Embryonic facial prominence (tissue), 1 donor: ENCODE measurements around the gene IGSF3.
"Not testable (repeated sequence)": the region's sequence is repeated elsewhere in the genome, so short reads cannot be mapped to it uniquely, and the experiment has no call there.

Experiments used
- DNase-seq: peaks from one replicate; pipeline ENCODE4 v3.0.0-alpha.2; 2016; ENCODE audit errors: extremely low spot score

The IGSF3 gene

GRCh38 chr1:116631996-116632925, 35.3 kb downstream of the IGSF3 start:
- DNase-seq, result not testable (repeated sequence)

DNA sequence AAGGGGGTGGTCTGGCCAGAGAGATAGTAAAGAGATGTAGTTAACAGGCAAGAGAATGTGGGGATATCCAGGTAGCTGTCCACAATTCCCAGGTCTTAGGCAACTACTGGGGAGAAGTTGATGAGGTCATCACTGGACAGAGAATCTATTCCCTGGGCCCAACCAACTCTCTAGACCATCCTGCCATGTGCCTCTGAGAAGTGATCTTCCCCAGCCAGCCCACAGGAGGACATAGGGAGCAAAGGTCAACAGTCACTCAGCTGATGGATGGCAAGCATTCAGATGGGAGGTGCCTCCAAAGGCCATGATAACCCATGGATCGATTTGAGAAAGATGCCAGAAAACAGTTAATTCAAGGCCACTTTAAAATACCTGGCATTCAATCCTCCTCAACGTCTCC, 36.0 kb downstream of the IGSF3 start:
- not testable (repeated sequence) for DNase-seq

DNA sequence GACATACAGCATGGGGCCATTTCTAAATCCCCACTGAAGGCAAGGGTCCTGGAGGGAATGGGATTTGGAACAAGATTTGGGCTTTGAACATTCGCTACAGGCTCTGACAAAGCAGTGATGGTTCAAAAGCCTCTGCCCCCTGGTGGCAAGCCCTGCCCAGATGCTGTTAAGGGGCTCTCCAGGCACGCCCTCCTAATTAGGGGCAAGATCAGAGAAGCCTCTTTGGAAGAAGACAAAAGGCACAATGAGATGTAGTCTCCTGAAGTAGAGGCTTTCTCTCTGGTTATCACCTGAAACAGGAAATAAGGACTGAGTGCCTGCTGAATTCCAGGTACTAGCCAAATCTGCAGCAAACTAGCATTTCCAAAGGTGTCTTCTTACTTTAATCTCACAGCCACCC, 37.5 kb downstream of the IGSF3 start:
- DNase-seq, result not testable (repeated sequence)

GRCh38 chr1:116629441-116629840, 38.1 kb downstream of the IGSF3 start:
- not testable (repeated sequence) for DNase-seq

GRCh38 chr1:116628448-116628847, 39.1 kb downstream of the IGSF3 start:
- DNase-seq, result no peak

- DNase-seq, result not testable (repeated sequence)
Observed at GRCh38 chr1:116627357-116627756, 40.2 kb downstream of the IGSF3 start.

GRCh38 chr1:116626915-116627314, 40.6 kb downstream of the IGSF3 start:
- DNase-seq, result not testable (repeated sequence)

- DNase-seq, result not testable (repeated sequence)
Observed at GRCh38 chr1:116625155-116625554, 42.4 kb downstream of the IGSF3 start.

DNA sequence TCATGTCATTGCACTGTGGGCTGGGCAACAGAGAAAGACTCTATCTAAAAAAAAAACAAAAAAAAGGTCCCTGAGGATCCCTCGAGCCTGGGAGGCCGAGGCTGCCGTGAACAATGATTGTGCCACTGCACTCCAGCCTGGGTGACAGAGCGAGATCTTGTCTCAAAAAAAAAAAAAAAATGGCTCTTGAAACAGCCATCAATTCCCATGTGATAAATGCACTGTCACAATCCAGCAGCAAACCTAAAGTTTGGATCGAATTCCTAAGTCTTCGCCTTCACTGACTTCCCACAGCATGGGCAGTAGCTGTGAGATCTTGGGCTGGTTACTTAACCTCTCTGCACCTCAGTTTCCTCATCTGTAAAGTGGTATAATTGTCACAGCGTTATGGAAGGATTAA, 43.5 kb downstream of the IGSF3 start:
- DNase-seq, result no peak

DNA sequence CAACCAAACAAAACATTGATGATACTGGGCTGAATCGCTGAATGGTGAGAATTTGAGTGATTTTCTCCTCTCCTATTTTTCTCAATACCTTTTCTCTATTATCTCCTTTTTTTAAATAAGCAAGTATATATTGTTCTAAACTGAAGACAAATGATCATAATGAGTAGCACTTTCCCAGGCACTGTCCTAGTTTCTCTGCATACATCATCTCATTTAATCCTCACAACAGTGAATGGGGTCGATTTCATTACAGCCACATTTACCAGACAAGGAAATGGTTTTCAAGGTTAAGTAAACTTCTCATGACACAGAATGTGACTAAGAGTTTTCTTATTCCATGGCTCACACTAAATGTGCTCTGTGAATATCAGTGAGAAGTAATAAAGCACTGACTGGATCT, 45.0 kb downstream of the IGSF3 start:
- not testable (repeated sequence) for DNase-seq

GRCh38 chr1:116621756-116622155, 45.8 kb downstream of the IGSF3 start:
- DNase-seq, result not testable (repeated sequence)

GRCh38 chr1:116620392-116620791, 47.1 kb downstream of the IGSF3 start:
- not testable (repeated sequence) for DNase-seq

DNA sequence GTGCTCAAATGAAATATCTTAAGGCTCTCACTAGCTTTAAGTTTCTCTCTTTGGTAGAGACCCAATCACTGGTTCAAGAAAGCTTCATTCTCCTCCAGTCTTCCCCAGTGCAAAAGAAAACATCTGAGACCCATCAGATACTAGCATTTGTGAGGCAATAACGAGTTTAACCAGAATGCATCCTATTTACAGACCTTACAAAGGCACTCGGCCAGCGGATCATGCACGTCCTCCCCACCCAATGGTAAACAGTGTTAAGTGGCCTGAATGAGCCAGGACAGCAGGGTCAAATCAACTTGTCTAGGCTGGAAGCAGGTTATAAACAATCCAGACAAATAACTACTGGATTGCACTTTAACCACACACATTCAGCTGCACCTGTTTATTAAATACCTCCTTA, 48.4 kb downstream of the IGSF3 start:
- DNase-seq, result not testable (repeated sequence)

DNA sequence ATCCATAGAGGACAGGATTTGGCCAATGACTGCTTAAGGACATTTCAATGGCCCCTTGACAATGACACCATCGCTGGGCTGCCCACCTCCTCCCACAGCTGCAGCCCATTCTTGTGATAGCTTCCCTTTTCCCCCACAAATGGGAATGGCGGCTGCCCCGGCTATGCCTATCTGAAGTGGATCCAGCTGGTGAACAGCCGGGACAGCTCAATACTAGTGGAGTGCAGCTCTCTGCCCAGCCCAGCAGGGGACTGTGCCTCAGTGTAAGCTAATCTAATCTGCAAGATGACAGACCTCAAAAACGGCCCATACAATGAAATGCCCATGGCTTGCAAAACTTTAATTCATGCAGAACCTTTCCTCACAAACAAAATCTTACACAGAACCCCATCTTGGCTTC, 49.7 kb downstream of the IGSF3 start:
- DNase-seq, result not testable (repeated sequence)

DNA sequence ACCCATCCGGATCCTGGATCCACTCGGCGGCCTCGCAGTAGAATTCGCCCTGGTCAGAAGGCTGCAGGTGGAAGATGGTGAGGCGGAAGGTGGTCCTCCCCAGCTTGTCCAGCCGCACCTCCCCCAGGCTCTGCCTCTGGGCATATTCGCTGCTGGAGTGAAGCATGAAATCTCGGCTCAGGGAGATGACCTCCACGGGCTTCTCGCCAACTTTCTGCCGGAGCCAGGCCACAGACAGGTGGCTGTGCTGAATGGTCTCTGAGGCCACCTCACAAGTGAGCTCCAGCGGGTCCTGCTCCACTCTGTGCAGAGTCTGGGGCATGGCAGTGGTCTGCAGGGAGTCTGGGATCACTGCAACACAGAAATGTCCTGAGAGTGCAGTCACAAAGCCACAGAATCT, 53.7 kb downstream of the IGSF3 start:
- not testable (repeated sequence) for DNase-seq

GRCh38 chr1:116609801-116610371, 57.6 kb downstream of the IGSF3 start:
- not testable (repeated sequence) for DNase-seq

DNA sequence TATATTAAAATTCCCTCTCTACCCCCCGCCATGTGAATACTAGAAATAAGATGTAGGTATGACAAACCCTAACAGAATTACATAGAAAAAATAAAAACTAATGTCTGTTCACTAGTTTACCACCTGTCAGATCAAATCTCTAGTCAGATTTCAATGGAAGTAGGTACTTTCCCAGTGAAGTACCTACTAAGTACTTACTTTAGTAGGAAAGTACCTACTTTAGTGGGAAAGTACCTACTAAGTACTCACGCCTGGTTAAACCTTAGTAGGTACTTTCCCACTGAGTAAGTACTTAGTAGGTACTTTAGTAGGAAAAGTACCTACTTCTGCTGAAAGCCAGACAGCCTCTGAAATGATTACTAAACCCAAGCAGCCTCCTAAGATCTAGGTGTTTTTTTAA, 58.7 kb downstream of the IGSF3 start:
- not testable (repeated sequence) for DNase-seq

- not testable (repeated sequence) for DNase-seq
Observed at GRCh38 chr1:116608151-116608550, 59.4 kb downstream of the IGSF3 start.

- not testable (repeated sequence) for DNase-seq
Observed at GRCh38 chr1:116607463-116607862, 60.1 kb downstream of the IGSF3 start.

- DNase-seq, result not testable (repeated sequence)
Observed at GRCh38 chr1:116606067-116606466, 61.5 kb downstream of the IGSF3 start.

- DNase-seq, result no peak
Observed at GRCh38 chr1:116605315-116605714, 62.2 kb downstream of the IGSF3 start.

- not testable (repeated sequence) for DNase-seq
Observed at GRCh38 chr1:116604408-116604807, 63.1 kb downstream of the IGSF3 start.

DNA sequence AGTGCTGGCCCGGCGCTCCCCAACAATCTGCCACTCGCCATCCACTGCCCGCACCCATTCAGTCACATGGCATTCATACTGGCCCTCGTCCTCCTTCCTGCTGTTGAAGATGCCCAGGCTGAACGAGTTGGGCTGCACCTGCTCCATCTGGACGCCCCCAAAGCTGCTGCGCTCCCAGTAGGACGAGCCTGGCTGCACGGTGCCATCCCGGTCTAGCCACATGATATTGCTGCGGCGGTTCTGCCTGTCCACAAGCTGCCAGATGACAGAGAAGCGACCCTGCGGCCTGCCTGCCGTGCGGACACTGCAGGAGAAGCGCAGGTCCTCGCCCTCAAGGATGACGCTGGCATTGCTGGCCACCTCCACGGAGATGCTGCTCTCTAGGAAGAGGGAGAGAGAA, 63.9 kb downstream of the IGSF3 start:
- DNase-seq, result not testable (repeated sequence)
